NCI-H748 (cell line): ENCODE measurements around the gene USP43.

Source experiments
- DNase-seq: peaks from one replicate; lab custom pipeline; 2025; ENCODE audit not compliant: unreplicated experiment; lab: John Stamatoyannopoulos, UW

USP43 gene

DNA sequence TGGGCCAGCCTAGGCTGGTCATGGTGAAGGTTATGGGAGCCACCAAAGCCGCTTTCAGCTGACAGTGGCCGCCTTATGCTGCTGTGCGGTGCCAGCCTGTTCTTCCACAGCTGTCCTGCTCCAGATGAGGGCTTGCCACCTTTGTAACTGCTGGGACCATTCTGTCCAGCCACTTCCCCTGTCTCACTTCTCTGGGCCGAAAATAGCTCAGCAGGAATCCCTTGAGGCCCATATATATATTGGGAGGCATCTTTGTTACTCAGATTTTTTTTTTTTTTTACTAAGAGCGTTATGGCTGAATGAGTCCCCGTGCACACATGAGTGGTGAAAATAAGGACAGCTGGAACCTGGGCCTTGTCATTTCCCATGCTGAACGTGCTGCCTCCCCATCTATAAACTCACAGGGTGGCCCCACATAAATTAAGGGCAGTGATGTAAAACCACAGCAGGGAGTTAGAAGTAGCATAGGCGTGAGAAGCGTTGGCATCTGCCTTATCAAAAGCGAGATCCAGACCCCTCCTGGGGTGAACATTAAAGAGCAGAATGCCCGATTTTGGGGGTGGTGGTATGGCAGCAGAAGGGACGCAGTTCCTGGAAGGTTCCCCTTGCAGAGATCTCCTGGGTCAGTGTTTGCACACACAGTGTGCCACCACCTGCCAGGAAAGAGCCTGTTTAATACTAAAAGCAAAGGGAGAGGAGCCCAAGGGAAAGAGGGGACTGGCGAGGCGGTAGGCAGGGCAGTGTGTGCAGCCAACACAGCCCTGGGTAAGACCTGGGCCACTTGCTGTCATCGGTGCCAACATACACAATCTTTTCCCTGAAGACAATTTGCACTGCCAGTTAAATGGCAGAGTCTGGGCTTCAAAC is 57.8 kb downstream of the USP43 start:
- DNase-seq = no peak

DNA sequence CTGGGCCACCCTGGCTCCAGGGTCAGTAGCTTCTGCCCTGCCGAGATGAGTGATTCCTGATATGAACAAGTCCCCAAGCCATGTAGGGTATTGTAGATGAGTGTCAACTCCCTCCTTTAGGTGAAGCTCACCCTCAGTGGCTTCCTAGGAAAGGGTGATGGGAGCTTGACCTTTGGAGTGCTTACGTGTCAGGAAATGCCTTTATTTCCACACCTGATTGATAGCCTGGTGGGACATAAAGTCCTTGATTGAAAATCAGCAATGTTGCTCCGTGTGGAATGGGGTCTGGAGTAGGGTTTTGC is 58.4 kb downstream of the USP43 start:
- DNase-seq = no peak

DNA sequence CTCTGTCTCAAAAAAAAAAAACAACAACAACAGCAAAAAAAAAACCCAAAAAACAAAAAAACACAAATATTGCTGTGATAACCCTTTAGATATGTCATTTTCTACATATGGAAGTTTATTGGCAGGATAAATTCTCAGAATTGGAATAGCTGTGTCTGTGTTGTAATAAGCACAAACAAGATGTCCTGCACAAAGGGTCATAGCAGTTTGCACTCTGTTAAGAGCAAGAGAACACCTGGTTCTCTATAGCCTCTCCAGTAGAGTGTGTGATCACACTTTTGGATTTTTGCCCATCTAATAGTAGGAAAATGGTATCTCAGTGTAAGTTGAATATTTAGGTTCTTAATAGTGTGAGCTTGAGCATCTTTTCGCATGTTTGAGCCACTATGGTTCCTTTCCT is 60.4 kb downstream of the USP43 start:
- no peak for DNase-seq

DNA sequence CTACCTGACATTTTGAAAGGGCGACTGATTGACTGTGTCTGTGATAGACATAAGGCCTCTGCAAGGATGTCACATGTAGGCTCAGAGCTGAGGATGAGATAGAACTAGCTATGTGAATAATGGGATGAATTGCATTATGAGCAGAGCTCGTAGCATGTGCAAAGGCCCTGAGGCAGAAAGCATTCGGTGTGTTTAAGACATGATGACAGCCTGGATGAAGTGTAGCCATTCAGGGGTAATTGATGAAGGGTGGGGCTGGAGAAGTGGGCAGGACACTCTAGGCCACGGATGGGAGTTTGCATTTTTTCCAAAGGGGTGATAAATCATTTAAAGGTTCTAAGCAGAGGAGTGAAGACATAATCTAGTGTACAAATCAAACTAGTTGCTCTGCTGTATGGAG is 62.6 kb downstream of the USP43 start:
- no peak for DNase-seq

DNA sequence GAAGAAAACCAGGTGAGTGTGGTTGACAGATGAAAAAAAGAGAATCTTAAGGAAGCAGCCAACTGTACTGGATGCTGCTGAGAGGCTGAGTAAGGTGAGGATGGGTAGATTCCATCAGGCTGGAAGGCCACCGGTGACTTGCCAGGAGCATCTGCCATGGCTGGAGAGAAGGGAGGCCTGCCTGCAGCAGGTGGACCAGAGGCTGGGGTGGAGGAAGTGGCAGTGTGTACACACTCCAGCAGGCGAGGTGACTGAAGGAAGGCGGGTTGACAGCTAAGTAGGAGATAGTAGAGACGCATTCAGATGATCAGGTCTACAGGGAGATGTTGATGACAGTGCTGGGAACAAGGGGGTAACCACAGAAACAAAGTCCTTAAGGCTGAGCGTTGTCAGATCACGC is 69.5 kb downstream of the USP43 start:
- no peak for DNase-seq

DNA sequence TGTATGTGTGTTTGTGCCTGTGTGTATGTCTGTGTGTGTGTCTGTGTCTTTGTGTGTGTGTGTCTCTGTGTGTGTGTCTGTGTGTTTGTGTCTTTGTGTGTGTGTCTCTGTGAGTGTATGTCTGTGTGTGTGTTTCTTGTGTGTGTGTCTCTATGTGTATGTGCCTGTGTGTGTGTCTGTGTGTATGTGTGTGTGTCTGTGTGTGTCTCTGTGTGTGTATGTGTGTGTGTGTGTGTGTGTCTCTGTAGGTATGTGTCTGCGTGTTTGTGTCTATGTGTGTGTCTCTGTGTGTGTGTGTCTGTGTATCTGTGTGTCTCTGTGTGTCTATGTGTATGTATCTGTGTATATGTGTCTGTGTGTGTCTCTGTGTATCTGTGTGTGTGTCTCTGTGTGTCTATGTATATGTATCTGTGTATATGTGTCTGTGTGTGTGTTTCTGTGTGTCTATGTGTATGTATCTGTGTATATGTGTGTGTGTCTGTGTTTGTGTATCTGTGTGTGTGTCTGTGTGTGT is 70.2 kb downstream of the USP43 start:
- DNase-seq = no peak

DNA sequence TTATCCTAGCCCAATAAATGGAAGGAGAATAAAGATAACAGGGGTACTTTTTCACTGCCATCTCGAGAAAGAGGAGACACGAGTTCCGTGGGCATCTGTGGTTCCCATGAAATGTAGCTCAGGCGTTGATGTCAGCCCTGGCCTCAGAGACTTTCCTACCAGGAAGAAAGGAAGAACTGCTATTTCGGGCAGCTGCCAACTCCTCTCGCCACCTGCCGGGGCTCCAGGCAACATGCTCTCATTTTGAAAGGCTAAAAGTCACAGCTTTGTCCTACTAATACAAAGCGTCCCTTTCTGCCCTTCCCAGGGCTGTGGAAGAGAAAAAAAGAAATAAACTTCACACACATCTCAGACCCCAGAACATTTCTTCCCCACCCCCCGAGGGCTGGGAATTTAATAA is 80.3 kb downstream of the USP43 start:
- no peak for DNase-seq

DNA sequence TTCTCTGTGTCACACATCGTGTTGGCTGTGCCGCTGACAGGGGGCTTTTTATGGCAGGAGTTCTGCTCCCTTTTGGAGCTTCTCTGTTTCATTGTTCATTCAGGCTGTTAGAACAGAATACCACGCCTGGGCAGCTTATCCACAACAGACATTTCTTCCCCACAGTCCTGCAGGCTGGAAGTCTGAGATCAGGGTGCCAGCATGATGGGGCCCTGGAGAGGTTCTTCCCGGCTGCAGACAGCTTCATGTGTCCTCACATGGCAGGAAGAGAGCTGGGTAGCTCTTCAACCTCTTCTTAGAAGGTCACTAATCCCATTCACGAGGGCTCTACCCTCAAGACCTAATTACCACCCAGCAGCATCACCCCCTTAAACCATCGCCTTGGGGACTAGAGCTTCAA is 81.0 kb downstream of the USP43 start:
- no peak for DNase-seq

DNA sequence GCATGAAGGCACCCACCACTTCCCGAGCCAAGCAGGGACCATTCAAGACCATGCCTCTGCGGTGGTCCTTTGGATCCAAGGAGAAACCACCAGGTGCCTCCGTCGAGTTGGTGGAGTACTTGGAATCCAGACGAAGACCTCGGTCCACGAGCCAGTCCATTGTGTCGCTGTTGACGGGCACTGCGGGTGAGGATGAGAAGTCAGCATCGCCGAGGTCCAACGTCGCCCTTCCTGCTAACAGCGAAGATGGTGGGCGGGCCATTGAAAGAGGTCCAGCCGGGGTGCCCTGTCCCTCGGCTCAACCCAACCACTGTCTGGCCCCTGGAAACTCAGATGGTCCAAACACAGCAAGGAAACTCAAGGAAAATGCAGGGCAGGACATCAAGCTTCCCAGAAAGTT is 82.7 kb downstream of the USP43 start:
- DNase-seq = no peak

DNA sequence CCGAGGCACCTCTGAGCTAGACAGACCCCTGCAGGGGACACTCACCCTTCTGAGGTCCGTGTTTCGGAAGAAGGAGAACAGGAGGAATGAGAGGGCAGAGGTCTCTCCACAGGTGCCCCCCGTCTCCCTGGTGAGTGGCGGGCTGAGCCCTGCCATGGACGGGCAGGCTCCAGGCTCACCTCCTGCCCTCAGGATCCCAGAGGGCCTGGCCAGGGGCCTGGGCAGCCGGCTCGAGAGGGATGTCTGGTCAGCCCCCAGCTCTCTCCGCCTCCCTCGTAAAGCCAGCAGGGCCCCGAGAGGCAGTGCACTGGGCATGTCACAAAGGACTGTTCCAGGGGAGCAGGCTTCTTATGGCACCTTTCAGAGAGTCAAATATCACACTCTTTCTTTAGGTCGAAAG is 83.2 kb downstream of the USP43 start:
- DNase-seq = no peak

DNA sequence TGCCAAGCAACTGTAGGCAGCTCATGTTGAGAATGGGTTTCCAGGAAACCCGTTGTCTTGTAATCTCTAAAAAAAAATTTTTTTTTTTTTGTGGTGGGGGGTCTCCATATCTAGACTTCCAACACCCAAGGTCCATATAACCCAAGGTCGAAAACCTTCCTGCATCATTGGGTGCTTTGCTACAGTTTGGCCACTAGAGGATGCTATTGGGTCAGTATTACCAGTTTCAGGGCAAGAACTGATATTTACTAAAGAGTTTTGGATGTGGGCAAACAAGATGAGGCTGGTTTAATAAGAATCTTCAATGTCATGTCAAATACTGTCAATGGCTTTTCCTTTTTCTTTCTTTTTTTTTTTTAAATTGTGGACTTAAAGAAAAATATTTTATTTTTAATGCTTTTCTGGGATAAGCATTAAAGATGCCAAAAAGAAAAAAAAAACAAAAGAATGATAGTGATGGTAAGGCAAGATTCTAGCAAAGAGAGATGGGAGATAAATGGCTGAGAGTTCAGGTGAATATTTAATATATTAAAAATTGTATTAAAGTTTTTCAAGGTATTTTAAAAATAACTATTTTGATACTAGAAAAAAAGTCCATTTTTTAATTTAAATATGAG is 83.8 kb downstream of the USP43 start:
- DNase-seq = peak; percentile 51

DNA sequence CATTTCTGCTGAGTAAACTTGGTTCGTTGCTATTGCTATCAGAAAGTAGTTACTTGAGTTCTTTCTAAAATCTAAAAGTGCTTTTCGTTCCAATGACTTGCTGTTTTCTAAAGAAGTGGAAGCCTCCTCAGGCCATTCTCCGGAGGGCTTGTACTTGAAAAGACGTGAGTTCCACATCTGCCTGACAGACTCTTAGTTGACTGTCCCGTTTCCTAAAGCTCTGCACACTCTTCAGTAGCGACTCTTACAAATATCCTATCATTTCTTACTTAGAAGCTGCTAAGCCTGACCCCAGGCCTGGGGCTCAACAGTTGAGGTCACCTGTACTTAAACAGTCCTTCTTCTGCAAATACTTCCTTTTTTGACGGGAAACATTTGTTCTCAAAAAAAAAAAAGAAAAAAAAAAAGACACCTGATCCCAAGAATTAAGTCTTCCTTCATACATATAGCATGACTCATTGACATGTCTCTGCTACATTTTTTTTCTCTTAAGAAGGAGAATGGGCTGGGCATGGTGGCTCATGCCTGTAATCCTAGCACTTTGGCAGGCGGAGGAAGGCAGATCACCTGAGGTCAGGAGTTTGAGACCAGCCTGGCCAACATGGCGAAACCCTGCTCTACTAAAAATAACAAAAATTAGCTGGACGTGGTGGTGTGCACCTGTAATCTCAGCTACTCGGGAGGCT is 84.6 kb downstream of the USP43 start:
- DNase-seq = no peak

DNA sequence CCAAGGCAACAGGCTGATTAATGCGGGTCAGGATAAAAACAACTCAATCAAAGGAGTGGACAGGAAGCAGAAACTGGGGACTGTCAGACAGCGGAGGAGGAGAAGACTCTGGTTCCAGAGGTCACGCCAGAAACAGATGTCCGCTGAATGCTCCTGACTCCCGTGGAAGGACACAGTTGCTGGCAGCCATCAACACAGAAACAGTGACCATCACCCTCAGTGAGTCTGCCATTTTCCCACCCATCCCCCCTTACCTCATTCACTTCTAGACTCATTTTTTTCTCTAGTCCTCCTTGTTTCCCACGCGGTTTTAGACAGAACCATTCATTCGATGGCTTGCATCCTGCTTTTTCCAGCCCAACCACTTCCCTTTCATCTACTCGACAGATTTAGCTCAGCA is 105.2 kb downstream of the USP43 start:
- no peak for DNase-seq

DNA sequence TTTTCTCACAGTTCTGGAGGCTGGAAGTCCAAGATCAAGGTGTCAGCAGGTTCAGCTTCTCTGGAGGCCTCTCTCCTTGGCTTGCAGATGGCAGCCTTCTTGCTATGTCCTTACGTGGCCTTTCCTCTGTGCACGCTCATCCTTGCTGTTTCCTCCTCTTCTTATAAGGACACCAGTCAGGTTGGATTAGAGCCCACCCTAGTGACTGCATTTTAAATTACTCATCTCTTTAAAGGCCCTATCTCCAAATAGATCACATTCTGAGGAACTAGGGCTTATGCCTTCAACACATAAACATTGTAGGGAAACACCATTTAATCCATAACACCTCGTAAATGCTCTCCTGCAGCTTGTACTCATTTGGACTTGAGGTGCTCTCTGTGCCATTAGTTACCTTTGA is 109.8 kb downstream of the USP43 start:
- no peak for DNase-seq

DNA sequence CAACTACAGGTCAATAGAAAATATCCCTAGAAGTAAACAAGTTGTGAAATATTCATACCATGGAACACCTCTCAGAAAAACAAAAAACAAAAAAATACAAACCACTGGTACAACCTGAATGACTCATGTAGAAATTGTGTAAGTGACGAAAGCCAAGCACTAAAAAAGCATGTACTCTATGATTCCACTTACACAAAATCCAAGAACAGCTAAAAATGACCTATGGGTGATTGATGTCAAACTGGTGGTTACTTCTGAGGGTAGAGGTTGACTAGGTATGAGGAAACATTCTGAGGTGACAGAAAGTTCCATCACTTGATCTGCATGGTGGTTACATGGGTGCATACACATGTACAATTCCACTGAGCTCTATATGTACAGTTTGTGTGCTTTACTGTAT is 114.9 kb downstream of the USP43 start:
- DNase-seq = no peak

DNA sequence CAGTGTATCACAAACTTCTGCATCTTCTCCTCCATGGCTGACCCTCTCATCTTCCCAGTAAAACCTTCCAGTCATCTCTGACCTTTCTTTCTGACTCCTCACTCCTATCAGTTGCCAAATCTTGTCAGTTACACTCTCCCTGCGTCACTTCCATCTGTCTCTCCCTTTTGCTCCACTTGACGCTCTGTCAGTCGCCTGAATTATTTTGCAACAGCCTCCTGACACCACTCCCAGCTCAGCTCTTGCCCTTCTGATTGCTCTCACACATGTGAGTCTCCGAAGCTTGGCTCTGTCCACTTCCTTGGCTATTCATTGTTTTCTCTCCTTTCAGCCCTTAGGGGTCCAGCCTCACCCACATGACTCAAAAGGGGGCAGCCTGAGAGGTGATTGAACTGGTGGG is 118.3 kb downstream of the USP43 start:
- DNase-seq = no peak

DNA sequence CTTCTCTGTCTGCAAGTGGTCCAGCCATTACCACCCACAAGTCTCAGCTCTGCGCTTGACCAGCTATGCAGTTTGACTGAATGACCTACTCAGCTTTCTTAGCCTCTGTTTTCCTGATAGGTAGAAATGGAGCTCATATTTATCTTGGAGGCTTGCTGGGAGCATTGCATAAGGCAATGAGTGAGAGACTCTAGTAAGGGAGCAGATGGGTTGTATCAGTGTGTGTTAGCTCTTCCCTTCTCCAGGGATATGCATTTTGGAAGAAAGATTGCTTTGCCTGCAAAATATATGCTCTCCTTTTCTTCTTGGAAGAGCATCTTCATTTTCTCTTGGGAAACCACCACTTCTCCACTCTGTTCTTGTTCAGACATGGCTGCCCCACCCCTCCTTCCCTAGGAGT is 120.0 kb downstream of the USP43 start:
- no peak for DNase-seq

DNA sequence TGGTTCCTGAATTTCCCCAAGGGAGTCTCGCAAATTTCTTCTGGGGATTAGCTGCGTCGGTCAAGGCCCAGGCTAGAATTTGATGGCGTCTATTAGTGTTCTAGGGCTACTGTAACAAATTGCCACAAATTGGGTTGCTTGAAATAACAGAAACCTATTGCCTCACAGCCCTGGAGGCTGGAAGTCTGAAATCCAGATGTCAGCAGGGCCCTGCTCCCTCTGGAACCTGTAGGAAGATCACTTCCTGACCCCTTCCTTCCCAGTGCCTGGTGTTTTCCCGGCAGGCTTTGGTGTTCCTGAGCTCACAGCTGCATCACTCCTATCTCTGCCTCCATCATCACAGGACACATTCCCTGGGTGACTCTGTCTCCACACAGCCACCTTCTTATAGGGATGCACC is 121.7 kb downstream of the USP43 start:
- no peak for DNase-seq

DNA sequence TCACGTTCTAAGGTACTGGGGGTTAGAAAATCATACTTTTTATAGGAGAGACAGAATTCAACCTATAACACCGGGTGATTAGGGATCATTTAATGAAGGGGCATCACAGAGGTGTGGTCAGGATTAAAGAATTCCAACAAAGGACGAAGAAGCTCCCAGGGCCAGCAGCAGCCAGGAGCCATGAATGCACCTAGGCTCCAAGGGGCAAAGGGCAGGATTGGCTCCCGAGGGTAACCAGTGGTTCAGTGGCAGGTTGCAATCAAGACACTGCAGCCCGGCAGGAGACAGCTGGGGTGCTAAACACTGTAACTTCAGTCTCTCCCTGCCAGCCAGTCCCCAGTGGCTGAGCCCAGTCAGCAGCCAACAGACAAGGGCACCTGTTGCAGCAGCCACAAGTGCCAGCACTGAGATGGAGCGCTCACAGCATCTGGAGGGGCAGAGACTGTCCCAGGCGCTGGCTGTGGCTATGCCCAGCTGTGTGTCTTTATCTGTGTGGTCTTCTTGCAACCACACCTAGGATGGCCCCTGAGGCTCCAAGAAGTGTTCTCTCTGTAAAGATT is 122.2 kb downstream of the USP43 start:
- DNase-seq = no peak

DNA sequence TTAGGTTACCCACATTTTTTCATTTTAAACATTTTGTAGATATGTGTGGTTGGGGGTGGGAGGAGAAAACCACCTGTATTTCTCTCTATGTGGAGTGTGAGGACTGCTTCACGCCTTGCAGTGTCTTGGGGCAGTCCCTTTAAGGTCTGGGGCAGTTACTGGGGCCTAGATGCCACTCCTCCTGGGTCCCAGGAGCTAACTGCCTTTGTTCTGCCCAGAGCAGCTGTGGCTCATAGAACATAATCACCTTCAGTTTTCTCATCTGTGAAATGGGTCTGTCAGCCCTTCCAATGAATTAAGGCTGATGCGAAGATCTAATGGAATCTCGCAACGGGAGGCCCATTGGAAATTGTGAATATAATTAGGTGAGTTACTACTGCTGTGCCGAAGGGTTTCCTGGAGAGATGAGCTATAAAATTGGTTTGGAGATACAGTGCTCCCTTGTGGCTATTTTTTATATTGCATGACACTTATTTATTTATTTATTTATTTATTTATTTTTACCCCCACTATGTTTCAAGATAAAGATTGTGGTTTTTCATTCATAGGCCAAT is 123.1 kb downstream of the USP43 start:
- DNase-seq = peak; percentile 53

DNA sequence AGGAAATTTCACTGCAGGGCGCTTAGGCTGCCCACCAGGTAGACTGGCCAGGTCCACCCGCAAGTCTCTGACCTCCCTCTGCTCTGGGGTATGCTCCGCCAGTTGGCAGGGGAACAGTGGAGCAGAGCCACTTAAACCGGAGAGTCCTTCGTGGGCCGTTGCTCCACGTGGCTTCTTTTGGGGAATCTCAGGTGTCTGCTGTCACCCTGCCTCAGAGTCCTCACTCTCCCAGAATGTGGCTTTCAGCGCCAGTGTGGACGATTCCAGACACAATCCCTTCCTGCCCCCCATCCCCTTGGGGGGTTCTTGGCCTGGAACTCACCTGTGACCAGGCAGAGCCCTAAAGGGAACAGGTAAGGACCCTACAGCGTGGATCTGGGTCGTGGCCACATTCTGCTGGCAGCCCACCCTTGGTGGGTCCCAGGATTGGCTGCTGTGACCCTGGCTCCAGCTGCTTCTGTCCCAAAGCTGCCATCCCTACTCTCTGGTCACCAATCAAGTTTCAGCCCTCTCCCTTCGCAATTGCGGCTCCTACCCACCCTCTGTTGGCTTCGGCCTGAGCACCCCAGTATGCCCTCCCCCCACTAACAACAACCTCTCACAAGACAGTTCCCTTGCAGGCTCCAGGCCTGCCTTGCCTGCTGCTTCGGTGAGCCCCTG is 123.8 kb downstream of the USP43 start:
- DNase-seq = no peak
